Measurements from ENCODE around the gene NDST1. TPM values are rescaled to one million over a fixed set of nuclear protein-coding genes. Genes with fewer than 3 reads are reported as not detected.

The NDST1 gene
- total RNA-seq, 4 donors from 2014 or later: 94.6 to 157 (median 134) TPM

DNA sequence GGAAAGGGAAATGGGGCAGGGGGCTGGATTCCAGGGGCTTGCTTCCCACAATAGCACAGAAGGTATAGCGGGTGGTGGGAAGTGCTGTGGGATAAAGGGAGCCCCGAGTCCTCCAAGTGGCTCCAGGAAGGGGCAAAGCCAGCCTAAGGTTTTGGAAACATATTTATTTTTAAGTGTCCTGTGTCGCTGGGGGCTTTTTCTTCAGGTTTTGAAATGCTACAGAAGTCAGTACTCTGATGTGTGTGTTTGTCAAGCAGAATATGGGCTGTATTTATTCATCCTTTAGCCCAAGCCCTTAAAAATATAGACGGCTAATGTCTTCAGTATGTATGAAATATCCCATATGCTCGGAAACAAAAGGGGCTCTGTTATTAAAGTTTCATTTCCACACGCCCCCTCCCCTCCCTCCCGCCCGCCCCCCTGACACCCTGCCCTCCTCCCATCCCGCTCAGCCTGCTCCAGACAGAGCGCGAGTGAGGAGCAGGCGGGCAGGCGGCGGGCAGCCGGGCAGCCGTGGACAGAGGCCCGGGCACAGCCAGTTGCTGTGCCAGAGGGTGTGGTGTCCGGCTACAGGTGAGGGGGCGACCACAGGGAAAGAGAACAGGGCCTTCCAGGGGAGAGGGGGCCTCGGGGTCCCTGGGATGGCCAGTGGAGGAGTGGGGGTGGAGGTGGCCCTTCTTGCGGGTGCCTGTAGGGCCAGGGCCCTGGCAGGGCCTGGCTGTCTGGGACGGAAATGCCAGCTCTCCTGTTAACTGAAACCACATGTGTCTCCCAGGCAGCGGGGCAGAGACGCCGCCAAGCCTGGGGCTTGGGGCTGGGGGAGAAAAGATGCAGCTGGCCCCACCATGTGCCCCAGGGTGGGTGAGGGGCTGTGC lies 92.9 kb downstream of the NDST1 start:
- TF ChIP-seq POLR2AphosphoS5 (IDR thresholded peaks at IDR 0.05) (no peak), POLR2A (IDR thresholded peaks at IDR 0.05) (no peak), EP300 (IDR thresholded peaks at IDR 0.05) (no peak)
- TF ChIP-seq, protein P1, sequence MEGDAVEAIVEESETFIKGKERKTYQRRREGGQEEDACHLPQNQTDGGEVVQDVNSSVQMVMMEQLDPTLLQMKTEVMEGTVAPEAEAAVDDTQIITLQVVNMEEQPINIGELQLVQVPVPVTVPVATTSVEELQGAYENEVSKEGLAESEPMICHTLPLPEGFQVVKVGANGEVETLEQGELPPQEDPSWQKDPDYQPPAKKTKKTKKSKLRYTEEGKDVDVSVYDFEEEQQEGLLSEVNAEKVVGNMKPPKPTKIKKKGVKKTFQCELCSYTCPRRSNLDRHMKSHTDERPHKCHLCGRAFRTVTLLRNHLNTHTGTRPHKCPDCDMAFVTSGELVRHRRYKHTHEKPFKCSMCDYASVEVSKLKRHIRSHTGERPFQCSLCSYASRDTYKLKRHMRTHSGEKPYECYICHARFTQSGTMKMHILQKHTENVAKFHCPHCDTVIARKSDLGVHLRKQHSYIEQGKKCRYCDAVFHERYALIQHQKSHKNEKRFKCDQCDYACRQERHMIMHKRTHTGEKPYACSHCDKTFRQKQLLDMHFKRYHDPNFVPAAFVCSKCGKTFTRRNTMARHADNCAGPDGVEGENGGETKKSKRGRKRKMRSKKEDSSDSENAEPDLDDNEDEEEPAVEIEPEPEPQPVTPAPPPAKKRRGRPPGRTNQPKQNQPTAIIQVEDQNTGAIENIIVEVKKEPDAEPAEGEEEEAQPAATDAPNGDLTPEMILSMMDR (IDR thresholded peaks at IDR 0.05): no peak
- Histone ChIP-seq H3K36me3 (no peaks in the 10 kb centered on the region), H3K4me1 (peaks cover 41% of the 10 kb centered on the region), H3K27ac (peak overlapping the region; percentile 8), H3K9me3 (no peaks in the 10 kb centered on the region), H3K4me3 (no peak overlapping the region), H3K27me3 (no peaks in the 10 kb centered on the region)
- no peak for DNase-seq (ENCODE audit: low spot score in 2 of 2)
- 44% methylated on average over 19 of the region's 25 CpGs for WGBS

DNA sequence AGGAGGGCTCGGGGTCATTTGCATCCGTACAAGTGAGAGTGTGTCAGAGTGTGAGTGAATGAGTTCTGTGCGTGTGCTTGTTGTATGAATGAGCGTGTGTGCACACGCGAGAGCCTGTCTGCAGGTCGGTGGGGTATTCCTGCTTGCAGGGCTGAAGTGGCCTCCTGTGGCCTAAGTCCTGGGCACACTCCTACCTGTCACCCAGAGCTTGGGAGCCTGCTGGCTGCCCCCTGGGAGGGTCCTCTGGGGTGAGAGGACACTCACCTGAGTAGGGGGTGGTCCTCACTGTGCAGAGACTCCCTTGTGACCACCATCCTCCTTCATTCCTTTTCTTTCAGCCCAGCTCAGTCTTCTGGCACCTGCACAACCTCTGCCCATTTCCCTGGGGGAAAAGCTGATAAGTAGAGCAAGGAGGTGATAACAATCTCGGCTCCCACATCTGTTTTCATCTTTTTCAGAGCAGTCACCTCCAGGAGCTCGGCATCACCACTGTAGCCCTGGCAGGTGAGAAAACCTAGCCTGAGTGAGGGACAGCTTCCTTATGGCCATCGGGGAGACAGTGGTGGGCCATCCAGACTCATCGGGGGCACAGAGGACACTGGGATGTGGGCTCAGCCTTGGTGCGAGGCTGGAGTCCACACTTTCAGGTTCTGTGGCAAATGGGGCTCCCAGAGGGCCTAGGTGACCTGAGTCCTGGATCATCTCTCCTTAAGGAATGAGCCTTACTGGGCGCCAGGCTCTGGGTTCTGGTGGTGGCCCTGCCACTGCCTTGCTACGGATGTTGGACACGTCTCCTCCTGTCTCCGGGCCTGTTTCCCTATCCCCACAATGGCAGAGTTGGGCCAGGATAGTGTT lies 93.8 kb downstream of the NDST1 start:
- peaks cover 41% of the 10 kb centered on the region for H3K4me1 ChIP-seq
- WGBS: 69% methylated on average over 16 of the region's 16 CpGs
- H3K36me3 ChIP-seq: no peaks in the 10 kb centered on the region
- no peak for DNase-seq (ENCODE audit: low spot score in 2 of 2)
- no peak overlapping the region for H3K4me3 ChIP-seq
- H3K27ac ChIP-seq: no peak overlapping the region
- TF ChIP-seq, protein P1 (IDR thresholded peaks at IDR 0.05): no peak
- TF ChIP-seq POLR2AphosphoS5 (IDR thresholded peaks at IDR 0.05) (no peak), POLR2A (IDR thresholded peaks at IDR 0.05) (no peak), EP300 (IDR thresholded peaks at IDR 0.05) (no peak)
- H3K27me3 ChIP-seq: no peaks in the 10 kb centered on the region
- H3K9me3 ChIP-seq: no peaks in the 10 kb centered on the region

DNA sequence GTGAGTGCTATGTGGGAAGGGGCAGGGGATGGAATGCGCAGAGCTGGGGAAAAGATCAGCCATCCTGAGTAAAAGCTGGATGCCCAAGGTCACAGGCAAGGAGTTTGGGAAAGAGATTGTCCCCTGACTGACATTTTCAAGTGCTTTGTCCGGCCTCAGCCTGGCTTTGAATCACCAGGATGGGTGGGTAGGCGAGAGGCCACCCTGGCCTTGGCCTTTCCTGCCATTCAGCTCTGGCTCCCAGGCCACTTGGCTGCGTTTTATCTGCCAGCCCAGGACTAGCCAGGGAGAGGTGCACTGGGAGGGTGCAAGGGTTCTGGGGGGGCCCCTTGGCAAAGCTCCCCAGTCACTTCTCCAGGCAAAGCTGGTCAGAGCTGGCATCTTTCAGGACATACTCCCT lies 95.1 kb downstream of the NDST1 start:
- Histone ChIP-seq H3K4me3 (no peak overlapping the region), H3K9me3 (no peaks in the 10 kb centered on the region), H3K27me3 (no peaks in the 10 kb centered on the region), H3K27ac (no peak overlapping the region), H3K4me1 (peaks cover 41% of the 10 kb centered on the region), H3K36me3 (no peaks in the 10 kb centered on the region)
- TF ChIP-seq POLR2AphosphoS5 (IDR thresholded peaks at IDR 0.05) (no peak), EP300 (IDR thresholded peaks at IDR 0.05) (no peak), POLR2A (IDR thresholded peaks at IDR 0.05) (no peak)
- TF ChIP-seq, protein P1 (IDR thresholded peaks at IDR 0.05): no peak
- WGBS: 84% methylated on average over 4 of the region's 4 CpGs
- no peak for DNase-seq (ENCODE audit: low spot score in 2 of 2)

DNA sequence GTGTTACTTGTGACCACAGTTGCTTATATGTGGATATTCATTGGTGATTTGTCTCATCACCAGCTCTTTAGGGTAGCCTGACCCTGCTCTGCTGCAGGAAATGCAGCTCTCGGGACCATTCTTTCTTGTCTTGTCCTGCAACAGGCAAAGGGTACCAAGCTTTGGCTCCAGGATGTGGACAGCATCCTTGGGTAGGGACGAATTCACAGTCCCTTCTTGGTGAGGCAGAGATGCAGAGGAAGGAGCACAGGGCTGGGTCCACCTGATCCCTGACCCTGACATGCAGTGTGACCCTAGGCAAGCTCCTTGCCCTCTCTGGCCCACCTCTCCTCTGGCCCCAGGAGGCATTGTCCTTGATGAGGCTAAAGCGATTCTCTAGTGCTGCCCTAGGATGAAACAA lies 95.6 kb downstream of the NDST1 start:
- Histone ChIP-seq H3K27me3 (no peaks in the 10 kb centered on the region), H3K9me3 (no peaks in the 10 kb centered on the region), H3K36me3 (no peaks in the 10 kb centered on the region), H3K27ac (no peak overlapping the region), H3K4me1 (peaks cover 39% of the 10 kb centered on the region), H3K4me3 (no peak overlapping the region)
- WGBS: 83% methylated on average over 3 of the region's 3 CpGs
- no peak for TF ChIP-seq POLR2AphosphoS5 (IDR thresholded peaks at IDR 0.05)
- TF ChIP-seq EP300 (IDR thresholded peaks at IDR 0.05): no peak
- no peak for TF ChIP-seq POLR2A (IDR thresholded peaks at IDR 0.05)
- TF ChIP-seq, protein P1 (IDR thresholded peaks at IDR 0.05): no peak
- no peak for DNase-seq (ENCODE audit: low spot score in 2 of 2)

DNA sequence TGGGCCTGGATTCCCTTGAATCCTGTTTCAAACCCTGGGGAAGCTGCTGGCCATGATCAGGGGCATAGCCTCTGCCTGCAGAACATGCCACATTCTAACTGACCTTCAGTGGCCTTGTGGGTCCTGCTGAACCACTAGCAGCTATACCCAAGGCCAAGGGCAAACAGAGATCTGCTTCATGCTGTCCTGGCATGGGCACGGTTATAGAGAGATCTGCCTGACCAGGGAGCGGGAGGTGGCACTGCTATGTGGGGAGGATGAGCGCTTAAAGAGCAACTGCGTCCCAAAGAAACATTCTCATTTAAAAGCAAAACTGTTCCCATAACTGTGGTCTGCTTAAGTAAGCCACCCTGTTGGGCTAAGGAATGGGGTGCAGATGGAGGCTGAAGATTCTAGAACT lies 96.1 kb downstream of the NDST1 start:
- H3K27me3 ChIP-seq: no peaks in the 10 kb centered on the region
- no peak for DNase-seq (ENCODE audit: low spot score in 2 of 2)
- no peaks in the 10 kb centered on the region for H3K36me3 ChIP-seq
- TF ChIP-seq EP300 (IDR thresholded peaks at IDR 0.05): no peak
- TF ChIP-seq POLR2AphosphoS5 (IDR thresholded peaks at IDR 0.05): no peak
- no peak for TF ChIP-seq POLR2A (IDR thresholded peaks at IDR 0.05)
- TF ChIP-seq, protein P1 (IDR thresholded peaks at IDR 0.05): no peak
- no peak overlapping the region for H3K27ac ChIP-seq
- H3K4me1 ChIP-seq: peaks cover 33% of the 10 kb centered on the region
- H3K9me3 ChIP-seq: no peaks in the 10 kb centered on the region
- H3K4me3 ChIP-seq: no peak overlapping the region
- WGBS: 100% methylated on average over 4 of the region's 4 CpGs
